ENCODE results near the gene DNAAF5. TPM values are rescaled to one million over a fixed set of nuclear protein-coding genes. Genes with fewer than 3 reads are reported as not detected.

DNAAF5 gene
- total RNA-seq, 4 donors from 2014 or later, result 5.6 to 34.3 (median 13.3) TPM

- H3K4me3 ChIP-seq, result no peak overlapping the region
- H3K9me3 ChIP-seq, result no peaks in the 10 kb centered on the region
- intact Hi-C loops (cut with DNase I; ENCODE audit: low total_unique reads), result no loop called here
- TF ChIP-seq CTCF (IDR thresholded peaks at IDR 0.05) (no peak), POLR2A (IDR thresholded peaks at IDR 0.05) (no peak)
- no peak for DNase-seq
- H3K36me3 ChIP-seq, result no peaks in the 10 kb centered on the region
- H3K27ac ChIP-seq, result no peak overlapping the region
- no peaks in the 10 kb centered on the region for H3K4me1 ChIP-seq
- H3K27me3 ChIP-seq, result no peaks in the 10 kb centered on the region
These were observed 12.4 kb downstream of the DNAAF5 start for GRCh38 chr7:738723-739454.

- Histone ChIP-seq H3K4me1 (no peaks in the 10 kb centered on the region), H3K36me3 (no peaks in the 10 kb centered on the region), H3K27ac (no peak overlapping the region), H3K9me3 (no peaks in the 10 kb centered on the region), H3K4me3 (no peak overlapping the region), H3K27me3 (no peaks in the 10 kb centered on the region)
- intact Hi-C loops (cut with DNase I; ENCODE audit: low total_unique reads), result no loop called here
- DNase-seq, result no peak
- TF ChIP-seq CTCF (IDR thresholded peaks at IDR 0.05), result no peak
- TF ChIP-seq POLR2A (IDR thresholded peaks at IDR 0.05), result no peak
These were observed 13.0 kb downstream of the DNAAF5 start for GRCh38 chr7:739455-739982.

- Histone ChIP-seq H3K27ac (no peak overlapping the region), H3K4me1 (no peaks in the 10 kb centered on the region), H3K9me3 (no peaks in the 10 kb centered on the region), H3K27me3 (no peaks in the 10 kb centered on the region), H3K4me3 (no peak overlapping the region), H3K36me3 (no peaks in the 10 kb centered on the region)
- no peak for DNase-seq
- TF ChIP-seq POLR2A (IDR thresholded peaks at IDR 0.05), result no peak
- TF ChIP-seq CTCF (IDR thresholded peaks at IDR 0.05), result no peak
- intact Hi-C loops (cut with DNase I; ENCODE audit: low total_unique reads), result no loop called here
These were observed 13.8 kb downstream of the DNAAF5 start for GRCh38 chr7:739983-740942.

- no peak overlapping the region for H3K4me3 ChIP-seq
- intact Hi-C loops (cut with DNase I; ENCODE audit: low total_unique reads), result no loop called here
- DNase-seq, result no peak
- no peaks in the 10 kb centered on the region for H3K4me1 ChIP-seq
- no peaks in the 10 kb centered on the region for H3K36me3 ChIP-seq
- TF ChIP-seq POLR2A (IDR thresholded peaks at IDR 0.05) (no peak), CTCF (IDR thresholded peaks at IDR 0.05) (no peak)
- no peak overlapping the region for H3K27ac ChIP-seq
- no peaks in the 10 kb centered on the region for H3K27me3 ChIP-seq
- H3K9me3 ChIP-seq, result no peaks in the 10 kb centered on the region
These were observed 14.7 kb downstream of the DNAAF5 start for GRCh38 chr7:741191-741671.

All from uterus (tissue), 4 donors.